GM21576 (cell line): Measurements from ENCODE around the gene ATOX1.

ENCODE experiments used
- ATAC-seq: cut with Tn5 transposase; IDR thresholded peaks from one replicate; pipeline ENCODE4 v1.9.1; 2021; ENCODE audit warnings: mild to moderate bottlenecking, moderate library complexity; ENCODE audit not compliant: unreplicated experiment

The ATOX1 gene

GRCh38 chr5:151770383-151771258, 12.2 kb upstream of the ATOX1 start:
- ATAC-seq: peak; percentile 20

GRCh38 chr5:151766975-151767374, 8.5 kb upstream of the ATOX1 start:
- no peak for ATAC-seq

DNA sequence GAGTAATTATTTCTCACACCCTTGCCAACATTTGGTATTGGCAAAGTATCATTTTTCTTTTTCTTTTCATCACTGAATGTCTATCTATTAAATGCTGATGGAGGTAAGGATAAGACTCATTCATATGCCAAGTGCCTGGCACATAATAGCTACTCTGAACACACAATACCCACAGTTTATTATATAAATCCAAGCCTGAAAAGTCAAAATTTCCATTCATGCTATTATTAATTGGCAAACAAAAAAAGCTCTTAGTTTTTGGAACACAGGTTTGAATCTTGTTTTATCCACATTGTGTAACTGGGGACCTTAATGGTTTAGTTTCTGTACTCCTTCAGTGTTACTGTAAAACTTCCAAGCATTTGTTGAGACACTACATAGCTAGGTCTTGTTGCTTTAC, 6.4 kb upstream of the ATOX1 start:
- no peak for ATAC-seq

GRCh38 chr5:151758141-151758429, 346 bp downstream of the ATOX1 start:
- ATAC-seq: peak; percentile 5

GRCh38 chr5:151757233-151758140, 944 bp downstream of the ATOX1 start:
- ATAC-seq: no peak

- no peak for ATAC-seq
These were observed 3.0 kb downstream of the ATOX1 start for GRCh38 chr5:151755383-151755782.

DNA sequence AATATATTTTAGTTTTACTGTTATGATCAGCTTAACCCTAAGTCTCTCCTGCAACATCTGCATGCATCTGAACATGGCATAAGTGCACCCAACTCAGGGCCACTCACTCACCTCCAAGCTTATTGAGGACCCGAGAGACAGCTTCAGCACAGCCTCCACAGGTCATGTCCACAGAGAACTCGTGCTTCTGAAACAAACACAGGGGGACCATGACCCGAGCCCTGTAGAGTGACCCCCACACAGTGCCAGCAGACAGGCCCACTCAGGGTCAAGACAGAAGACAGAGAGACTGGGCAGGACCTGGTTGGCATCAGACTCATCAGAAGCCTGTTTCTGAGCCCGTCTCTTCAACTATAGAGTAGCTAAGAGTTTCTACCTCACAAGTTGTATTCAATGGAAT, 6.8 kb downstream of the ATOX1 start:
- ATAC-seq: no peak

- no peak for ATAC-seq
These were observed 7.3 kb downstream of the ATOX1 start for GRCh38 chr5:151751091-151751490.

DNA sequence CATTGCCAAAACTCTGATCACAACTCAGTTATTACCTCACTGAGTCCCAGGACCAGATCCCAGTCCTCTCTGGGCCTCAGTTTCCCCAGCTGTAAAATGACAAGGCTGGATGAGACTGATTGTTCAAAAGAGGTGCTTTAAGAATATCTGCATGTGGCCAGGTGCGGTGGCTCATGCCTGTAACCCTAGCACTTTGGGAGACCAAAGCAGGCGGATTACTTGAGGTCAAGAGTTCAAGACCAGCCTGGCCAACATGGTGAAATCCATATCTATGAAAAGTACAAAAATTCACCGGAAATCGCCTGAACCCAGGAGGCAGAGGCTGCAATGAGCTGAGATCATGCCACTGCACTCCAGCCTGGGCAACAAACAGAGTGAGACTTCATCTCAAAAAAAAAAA, 8.3 kb downstream of the ATOX1 start:
- no peak for ATAC-seq

- ATAC-seq: peak; percentile 48
These were observed 13.2 kb downstream of the ATOX1 start for GRCh38 chr5:151745071-151745705.

DNA sequence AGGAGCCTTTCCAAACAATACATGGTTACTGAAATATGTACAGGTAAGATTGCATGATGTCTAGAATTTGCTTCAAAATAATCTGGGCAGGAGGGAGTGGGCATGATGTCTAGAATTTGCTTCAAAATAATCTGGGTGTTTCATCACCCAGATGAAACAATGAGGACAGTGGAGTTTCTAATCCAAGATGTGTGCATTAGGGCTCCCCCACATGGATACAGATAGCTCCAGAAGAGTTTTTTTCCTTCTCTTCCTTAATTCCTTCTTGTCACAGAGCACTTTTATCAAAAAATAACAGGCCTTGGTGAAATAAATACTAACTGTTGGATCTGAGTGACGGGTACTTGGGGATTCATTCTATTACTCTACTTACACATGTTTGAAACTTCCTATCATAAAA, 14.9 kb downstream of the ATOX1 start:
- ATAC-seq: no peak

DNA sequence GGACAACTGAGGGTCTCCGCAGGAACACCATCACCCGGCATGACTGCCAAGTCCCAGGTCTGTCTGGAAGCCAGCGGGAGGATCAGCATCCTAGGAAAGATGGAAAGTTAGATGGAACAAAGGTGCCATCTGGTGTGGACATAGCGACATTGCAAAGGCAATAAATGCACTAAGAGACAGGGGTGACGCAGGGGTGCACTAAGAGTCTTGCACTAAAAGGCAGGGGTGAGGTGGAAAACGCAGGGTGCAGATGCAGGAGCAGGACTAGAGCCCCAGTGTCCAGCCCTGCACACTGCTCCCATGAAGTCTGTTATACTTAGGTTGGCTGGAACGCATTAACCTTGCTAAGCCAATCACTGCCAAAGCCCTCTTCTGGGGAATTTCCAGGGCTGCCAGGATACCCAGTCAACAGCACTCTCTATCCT, 15.5 kb downstream of the ATOX1 start:
- no peak for ATAC-seq

DNA sequence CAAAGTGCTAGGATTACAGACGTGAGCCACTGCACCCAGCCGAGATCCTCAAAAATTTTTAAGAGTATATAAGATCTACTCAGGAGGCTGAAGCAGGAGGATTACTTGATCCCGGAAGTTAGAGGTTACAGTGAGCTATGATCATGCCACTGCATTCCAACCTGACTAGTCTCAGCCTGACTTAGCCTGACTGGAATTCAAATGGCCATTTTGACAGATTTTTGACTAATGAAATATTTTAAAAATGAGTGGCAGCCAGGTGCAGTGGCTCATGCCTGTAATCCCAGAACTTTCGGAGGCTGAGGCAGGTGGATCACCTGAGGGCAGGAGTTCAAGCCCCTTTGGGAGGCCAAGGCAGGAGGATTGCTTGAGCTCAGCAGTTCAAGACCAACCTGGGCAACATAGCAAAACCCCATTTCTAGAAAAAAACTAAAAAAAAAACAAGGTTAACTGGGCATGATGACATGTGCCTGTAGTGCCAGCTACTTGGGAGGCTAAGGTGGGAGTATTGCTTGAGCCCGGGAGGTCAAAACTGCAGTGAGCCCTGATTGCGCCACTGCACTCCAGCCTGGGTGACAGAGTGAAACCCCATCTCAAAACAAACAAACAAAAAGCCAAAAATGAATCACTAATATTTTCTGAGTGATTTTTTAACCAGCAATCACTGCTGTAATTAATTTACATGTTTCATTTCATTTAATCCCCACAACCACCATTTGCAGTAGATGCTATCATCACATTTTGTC, 16.6 kb downstream of the ATOX1 start:
- no peak for ATAC-seq

DNA sequence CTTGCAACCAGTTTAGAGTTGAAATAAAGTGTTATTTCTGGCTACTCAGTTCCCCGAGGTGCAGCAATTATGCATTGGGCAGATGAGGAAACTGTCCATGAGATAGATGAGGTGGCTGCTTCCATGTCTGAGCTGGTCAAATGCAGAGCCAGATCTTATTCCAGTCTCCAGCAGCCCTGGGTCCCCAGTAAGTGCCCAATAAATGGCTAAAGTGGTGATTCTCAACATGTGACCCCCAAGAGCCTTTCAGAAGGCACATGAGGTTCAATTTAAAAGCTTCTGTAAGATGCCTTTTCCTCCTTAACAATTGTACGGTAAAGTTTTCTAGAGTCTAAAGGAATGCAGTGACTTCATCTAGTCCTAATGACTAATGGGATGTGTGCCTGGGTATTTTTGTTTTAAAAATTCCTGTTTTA, 17.5 kb downstream of the ATOX1 start:
- peak; percentile 9 for ATAC-seq

DNA sequence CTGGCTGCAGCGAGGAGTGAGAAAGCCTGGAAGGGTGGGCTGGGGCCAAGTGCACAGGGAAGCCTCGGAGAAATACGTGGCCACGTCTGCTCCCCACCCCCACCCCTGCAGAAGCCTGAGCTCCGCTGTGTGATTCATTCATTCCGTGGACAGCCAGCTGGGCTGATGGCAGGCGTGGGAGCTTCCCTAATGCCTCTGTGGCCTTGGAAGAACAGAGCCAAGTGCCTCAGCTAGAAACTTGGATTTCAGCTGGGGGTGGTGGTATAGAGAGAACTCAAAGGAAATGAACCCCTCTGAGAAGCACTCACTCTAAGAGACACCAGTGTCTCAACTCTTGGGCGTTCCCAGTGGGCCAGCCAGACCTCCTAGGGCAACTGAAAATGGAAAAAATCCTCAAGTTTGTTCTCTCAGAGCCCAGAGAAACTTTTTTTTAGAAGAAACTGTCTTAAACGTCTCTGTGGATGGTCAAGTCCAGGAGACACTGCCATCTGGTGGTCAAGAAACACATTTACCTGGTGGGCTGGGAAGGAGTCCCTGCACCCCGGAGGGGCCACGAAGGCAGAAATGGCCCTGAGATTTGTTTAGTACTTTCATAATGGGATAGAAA, 18.0 kb downstream of the ATOX1 start:
- peak; percentile 53 for ATAC-seq

DNA sequence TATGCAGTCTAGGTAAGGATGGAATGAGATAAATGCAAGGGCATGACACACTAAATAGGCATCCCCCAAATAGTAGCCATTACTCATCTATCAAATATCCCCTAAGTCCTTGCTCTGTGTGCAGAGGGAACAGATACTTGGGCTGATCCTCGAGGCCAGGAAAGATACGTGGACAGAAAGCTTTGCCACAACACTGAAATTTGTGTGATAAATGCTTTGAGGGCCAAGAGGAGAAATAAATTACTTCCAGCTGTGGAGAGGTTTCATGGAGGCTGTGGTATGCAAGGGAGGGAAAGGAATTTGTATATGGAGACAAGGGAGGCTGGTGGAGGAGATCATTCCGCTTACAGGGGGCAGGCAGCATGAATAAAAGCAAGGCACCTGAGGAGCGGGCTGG, 18.5 kb downstream of the ATOX1 start:
- ATAC-seq: no peak

GRCh38 chr5:151739395-151739794, 19.0 kb downstream of the ATOX1 start:
- ATAC-seq: no peak

DNA sequence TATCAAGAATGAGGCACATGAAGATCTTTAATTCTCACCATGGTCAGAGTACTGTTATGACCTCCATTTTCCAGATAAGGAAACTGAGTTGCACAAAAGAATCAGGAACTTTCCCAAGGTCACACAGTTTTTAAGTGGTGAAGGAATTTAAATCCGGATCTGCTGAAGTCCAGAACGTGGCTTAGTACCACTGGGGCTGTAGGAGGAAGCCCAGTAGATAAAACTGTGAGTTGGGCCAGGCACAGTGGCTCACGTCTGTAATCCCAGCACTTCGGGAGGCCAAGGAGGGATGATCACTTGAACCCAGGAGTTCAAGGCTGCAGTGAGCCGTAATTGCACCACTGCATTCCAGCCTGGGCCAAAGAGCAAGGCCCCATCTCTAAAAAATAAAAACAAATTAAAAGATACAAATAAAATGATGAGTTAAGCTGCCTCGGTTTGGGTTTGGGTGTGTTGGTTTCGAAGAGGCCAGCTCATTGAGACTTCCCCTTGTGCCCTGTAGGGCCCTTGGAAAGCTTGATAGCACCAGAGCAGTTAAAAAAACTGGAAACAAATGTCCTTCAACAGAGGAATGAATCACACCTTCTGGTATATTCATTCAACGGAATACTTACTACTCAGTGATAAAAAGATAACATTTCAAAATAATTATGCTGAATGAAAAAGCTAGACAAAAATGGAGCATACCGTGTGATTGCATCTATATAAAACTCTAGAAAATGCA, 20.1 kb downstream of the ATOX1 start:
- ATAC-seq: no peak

DNA sequence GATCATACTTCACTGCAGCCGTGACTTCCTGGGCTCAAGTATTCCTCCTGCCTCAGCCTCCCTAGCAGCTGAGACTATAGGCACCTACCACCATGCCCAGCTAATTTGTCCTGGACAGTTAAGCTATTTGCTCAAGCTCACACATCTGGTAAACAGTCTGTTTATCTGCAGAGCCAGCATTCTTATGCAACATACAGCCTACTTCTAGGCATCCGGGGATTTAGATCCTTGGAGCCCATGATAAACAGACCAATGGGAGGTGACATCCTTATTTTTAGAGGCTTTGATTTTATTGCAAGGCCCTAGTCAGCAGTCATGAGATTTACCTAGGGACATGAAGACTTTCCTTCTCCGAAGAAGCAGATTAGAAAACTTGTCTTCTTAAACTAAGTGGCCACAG, 21.0 kb downstream of the ATOX1 start:
- no peak for ATAC-seq

DNA sequence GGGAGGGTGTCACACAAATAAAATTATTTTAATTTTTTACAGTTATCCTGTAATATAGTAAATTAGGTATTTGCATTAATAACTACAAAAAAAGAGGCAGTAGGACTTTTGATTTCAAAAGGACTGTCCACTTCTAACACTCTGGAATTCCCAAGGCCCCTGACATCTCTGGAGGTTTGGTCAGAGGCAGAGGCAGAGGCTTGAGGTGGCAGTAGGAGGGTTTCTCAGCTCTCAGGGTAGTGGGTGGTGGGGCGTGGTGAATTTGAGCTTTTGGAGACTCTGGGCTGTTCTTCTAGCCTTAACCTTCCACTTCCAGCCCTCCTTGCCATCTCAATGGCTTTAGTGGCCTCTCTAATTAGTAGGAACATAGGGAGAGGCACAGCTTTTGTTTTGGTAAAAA, 22.8 kb downstream of the ATOX1 start:
- ATAC-seq: no peak
